ENCODE data around the gene SCN3B.

SCN3B gene

GRCh38 chr11:123654566-123655081, at the start of gene SCN3B:
SCN3B (minus strand) TSS chr11:123654624; CDS start chr11:123653801, 823 bp downstream.
- no peak within 1 kb of the TSS for H3K27ac ChIP-seq
- no peak for TF ChIP-seq CTCF (conservative IDR thresholded peaks at IDR 0.05)
- no peak for TF ChIP-seq ZFX (IDR thresholded peaks at IDR 0.05)

GRCh38 chr11:123702696-123703095, 48.3 kb upstream of the SCN3B start:
- H3K27ac ChIP-seq, result no peak overlapping the region
- TF ChIP-seq ZFX (IDR thresholded peaks at IDR 0.05), result no peak

- TF ChIP-seq ZFX (IDR thresholded peaks at IDR 0.05) (no peak), CTCF (conservative IDR thresholded peaks at IDR 0.05) (no peak)
- H3K27ac ChIP-seq, result no peak overlapping the region
These were observed 47.7 kb upstream of the SCN3B start for GRCh38 chr11:123702139-123702538.

GRCh38 chr11:123700772-123701171, 46.3 kb upstream of the SCN3B start:
- H3K27ac ChIP-seq, result no peak overlapping the region
- TF ChIP-seq ZFX (IDR thresholded peaks at IDR 0.05) (no peak), CTCF (conservative IDR thresholded peaks at IDR 0.05) (no peak)

GRCh38 chr11:123698546-123699127, 44.2 kb upstream of the SCN3B start:
- H3K27ac ChIP-seq, result no peak overlapping the region
- TF ChIP-seq CTCF (conservative IDR thresholded peaks at IDR 0.05) (no peak), ZFX (IDR thresholded peaks at IDR 0.05) (no peak)

GRCh38 chr11:123696183-123696582, 41.8 kb upstream of the SCN3B start:
- H3K27ac ChIP-seq, result no peak overlapping the region
- TF ChIP-seq CTCF (conservative IDR thresholded peaks at IDR 0.05) (no peak), ZFX (IDR thresholded peaks at IDR 0.05) (no peak)

- TF ChIP-seq ZFX (IDR thresholded peaks at IDR 0.05), result no peak
- TF ChIP-seq CTCF (conservative IDR thresholded peaks at IDR 0.05), result no peak
These were observed 40.8 kb upstream of the SCN3B start for GRCh38 chr11:123695231-123695630.

GRCh38 chr11:123694551-123694950, 40.1 kb upstream of the SCN3B start:
- H3K27ac ChIP-seq, result no peak overlapping the region
- TF ChIP-seq CTCF (conservative IDR thresholded peaks at IDR 0.05) (no peak), ZFX (IDR thresholded peaks at IDR 0.05) (no peak)

More at GRCh38 chr11:123695231-123695630, 40.8 kb upstream of the SCN3B start:
- no peak overlapping the region for H3K27ac ChIP-seq

All from C4-2B (cell line).